Osteoblast (primary cell): ENCODE measurements around the gene PIP5K1C. TPM values are rescaled to one million over a fixed set of nuclear protein-coding genes. Genes with fewer than 3 reads are reported as not detected.

Source experiments
- DNase-seq: peaks from one replicate; pipeline ENCODE4 v3.0.0; 2011; ENCODE audit warnings: low spot score, mixed read lengths; ENCODE audit not compliant: insufficient read length; ENCODE audit errors: missing footprints
- H2AFZ ChIP-seq: 2 replicates; pipeline ENCODE4 v1.6.0; 2011; ENCODE audit warnings: mild to moderate bottlenecking, low read length
- H3K27ac ChIP-seq: 2 replicates; pipeline ENCODE4 v1.5.1; 2011; ENCODE audit warnings: mild to moderate bottlenecking, low read depth, low read length, moderate library complexity
- H3K27me3 ChIP-seq: 2 replicates; pipeline ENCODE4 v1.6.0; 2012; ENCODE audit warnings: mild to moderate bottlenecking, control low read depth, inconsistent platforms, low read length, moderate library complexity; ENCODE audit not compliant: insufficient read depth
- H3K36me3 ChIP-seq: 2 replicates; pipeline ENCODE4 v1.5.1; 2011; ENCODE audit warnings: mild to moderate bottlenecking, low read length, control low read depth, moderate library complexity; ENCODE audit not compliant: insufficient read depth
- H3K4me1 ChIP-seq: 2 replicates; pipeline ENCODE4 v1.5.1; 2011; ENCODE audit warnings: mild to moderate bottlenecking, low read length, control low read depth, moderate library complexity; ENCODE audit not compliant: insufficient read depth
- H3K4me2 ChIP-seq: 2 replicates; pipeline ENCODE4 v1.6.0; 2011; ENCODE audit warnings: mild to moderate bottlenecking, low read length; ENCODE audit not compliant: insufficient read depth
- H3K4me3 ChIP-seq: fragments of 200-600 bp; sonication (generic); 3 replicates; pipeline ENCODE4 v1.5.1; 2012; ENCODE audit warnings: mild to moderate bottlenecking, low read length, inconsistent platforms; ENCODE audit not compliant: insufficient read depth
- H3K79me2 ChIP-seq: 2 replicates; pipeline ENCODE4 v1.6.0; 2012; ENCODE audit warnings: mild to moderate bottlenecking, low read length, control low read depth, inconsistent platforms; ENCODE audit not compliant: insufficient read depth
- H3K9me3 ChIP-seq: 2 replicates; pipeline ENCODE4 v1.5.1; 2011; ENCODE audit warnings: low read depth, low read length, control low read depth
- H4K20me1 ChIP-seq: 2 replicates; pipeline ENCODE4 v1.6.0; 2012; ENCODE audit warnings: mild to moderate bottlenecking, low read length, control low read depth; ENCODE audit not compliant: insufficient read depth
- CTCF ChIP-seq: IDR thresholded peaks from 2 replicates; pipeline ENCODE4 v1.5.1; 2011; ENCODE audit warnings: mild to moderate bottlenecking, low read depth, low read length, moderate library complexity; ENCODE audit errors: extremely low read depth
- total RNA-seq: library from RNA; depleted of rRNA; stranded (reverse); fragments of >200 nt; gene quantifications from 2 replicates; pipeline ENCODE4 v1.2.3, GENCODE V29; 2012

PIP5K1C gene
- total RNA-seq, 1 donor, result 30.4 TPM

DNA sequence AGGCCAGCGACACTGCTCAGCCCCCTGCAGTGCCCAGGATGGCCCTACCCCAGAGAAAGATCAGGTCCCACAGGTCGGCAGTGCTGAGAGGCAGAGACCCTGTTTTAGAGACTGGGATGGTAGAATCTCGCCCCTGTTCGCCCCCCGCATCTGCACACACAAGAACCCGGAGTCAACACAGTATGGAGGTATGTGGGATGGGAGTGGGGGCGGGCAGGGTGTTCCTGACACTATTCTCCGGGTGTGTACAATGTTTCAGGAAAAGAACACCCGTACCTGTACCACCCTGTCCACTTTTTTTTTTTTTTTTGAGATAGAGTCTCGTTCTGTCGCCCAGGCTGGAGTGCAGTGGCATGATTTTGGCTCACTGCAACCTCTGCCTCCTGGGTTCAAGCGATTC, 19.3 kb downstream of the PIP5K1C start:
- TF ChIP-seq CTCF, result no peak
- no peaks in the 10 kb centered on the region for H3K27me3 ChIP-seq
- no peak overlapping the region for H3K27ac ChIP-seq
- H3K36me3 ChIP-seq, result peaks cover 10% of the 10 kb centered on the region
- no peak for DNase-seq
- no peaks in the 10 kb centered on the region for H3K4me1 ChIP-seq
- H3K79me2 ChIP-seq, result peaks cover 65% of the 10 kb centered on the region
- H3K4me3 ChIP-seq, result no peak overlapping the region
- no peak overlapping the region for H2AFZ ChIP-seq
- peaks cover 6% of the 10 kb centered on the region for H3K9me3 ChIP-seq
- no peak overlapping the region for H3K4me2 ChIP-seq
- H4K20me1 ChIP-seq, result peaks cover 21% of the 10 kb centered on the region

- H3K27me3 ChIP-seq, result no peaks in the 10 kb centered on the region
- no peak overlapping the region for H3K4me3 ChIP-seq
- H3K27ac ChIP-seq, result no peak overlapping the region
- H3K4me2 ChIP-seq, result no peak overlapping the region
- no peak for TF ChIP-seq CTCF
- peaks cover 25% of the 10 kb centered on the region for H4K20me1 ChIP-seq
- H3K4me1 ChIP-seq, result no peaks in the 10 kb centered on the region
- DNase-seq, result no peak
- H2AFZ ChIP-seq, result no peak overlapping the region
- H3K79me2 ChIP-seq, result peaks cover 63% of the 10 kb centered on the region
- H3K36me3 ChIP-seq, result peaks cover 5% of the 10 kb centered on the region
- peaks cover 4% of the 10 kb centered on the region for H3K9me3 ChIP-seq
Observed at GRCh38 chr19:3679581-3679980, 20.7 kb downstream of the PIP5K1C start.

- Histone ChIP-seq H3K27ac (no peak overlapping the region), H3K79me2 (peaks cover 59% of the 10 kb centered on the region), H3K36me3 (peaks cover under 1% of the 10 kb centered on the region), H2AFZ (no peak overlapping the region), H3K4me2 (no peak overlapping the region), H3K4me3 (no peak overlapping the region), H3K9me3 (peaks cover under 1% of the 10 kb centered on the region), H4K20me1 (peaks cover 21% of the 10 kb centered on the region), H3K4me1 (no peaks in the 10 kb centered on the region), H3K27me3 (no peaks in the 10 kb centered on the region)
- no peak for DNase-seq
- TF ChIP-seq CTCF, result no peak
Observed at GRCh38 chr19:3679138-3679537, 21.1 kb downstream of the PIP5K1C start.

- Histone ChIP-seq H4K20me1 (peaks cover 16% of the 10 kb centered on the region), H3K27me3 (no peaks in the 10 kb centered on the region), H3K4me2 (no peak overlapping the region), H3K9me3 (no peaks in the 10 kb centered on the region), H2AFZ (no peak overlapping the region), H3K4me1 (no peaks in the 10 kb centered on the region), H3K4me3 (no peak overlapping the region), H3K36me3 (no peaks in the 10 kb centered on the region), H3K27ac (no peak overlapping the region), H3K79me2 (peaks cover 54% of the 10 kb centered on the region)
- TF ChIP-seq CTCF, result no peak
- DNase-seq, result no peak
Observed at GRCh38 chr19:3678188-3678587, 22.1 kb downstream of the PIP5K1C start.
